Vagina (tissue), 2 donors: ENCODE results near the gene SLC25A21. TPM values are rescaled to one million over a fixed set of nuclear protein-coding genes. Genes with fewer than 3 reads are reported as not detected.
"Not testable (repeated sequence)": the region's sequence is repeated elsewhere in the genome, so short reads cannot be mapped to it uniquely, and the experiment has no call there.

Source experiments
- DNase-seq, 2 donors: peaks; one replicate each; pipeline ENCODE4 v3.0.0-alpha.2; 2017; ENCODE audit errors: extremely low spot score in 2 of 2
- H3K27ac ChIP-seq: fragments of 200-600 bp; sonication (generic); one replicate; pipeline ENCODE4 v1.5.1; 2019
- H3K27me3 ChIP-seq: fragments of 200-600 bp; sonication (generic); one replicate; pipeline ENCODE4 v1.5.1; 2019
- H3K36me3 ChIP-seq, 2 donors: fragments of 200-600 bp; sonication (generic); one replicate each; pipeline ENCODE4 v1.5.1; 2017 to 2019
- H3K4me1 ChIP-seq: fragments of 200-600 bp; sonication (generic); one replicate; pipeline ENCODE4 v1.5.1; 2019
- H3K4me3 ChIP-seq, 2 donors: fragments of 200-600 bp; sonication (generic); 1 replicate in 1 of 2; 2 replicates in 1 of 2; pipeline ENCODE4 v1.5.1; 2016 to 2019
- H3K9me3 ChIP-seq: fragments of 200-600 bp; sonication (generic); one replicate; pipeline ENCODE4 v1.5.1; 2019
- POLR2A ChIP-seq, 2 donors: fragments of 450-650 bp; IDR thresholded peaks; one replicate each; pipeline ENCODE4 v1.6.1; 2017; ENCODE audit warnings: antibody characterized with exemption in 2 of 2, mild to moderate bottlenecking in 2 of 2, moderate library complexity in 2 of 2
- POLR2AphosphoS5 ChIP-seq, 2 donors: sonication (generic); formaldehyde crosslinking; IDR thresholded peaks; one replicate each; pipeline ENCODE4 v1.9.0; 2017; ENCODE audit warnings: antibody characterized with exemption in 2 of 2, mild to moderate bottlenecking in 2 of 2, low read depth in 1 of 2; ENCODE audit not compliant: insufficient read depth in 1 of 2
- intact Hi-C: fragments of 100-400 bp; cut with DNase I; formaldehyde crosslinking; loops from one replicate; pipeline ENCODE4 v1.15.1; 2023
- total RNA-seq: library from RNA; depleted of rRNA; stranded (reverse); fragments of >200 nt; gene quantifications from one replicate; pipeline ENCODE4 v1.2.3, GENCODE V29; 2016
- TF ChIP-seq, protein P1 (sequence below), 3 experiments: fragments of 450-650 bp in 2 of 3; fragments of 200-600 bp in 1 of 3; sonication (generic) in 1 of 3; IDR thresholded peaks; one replicate each; pipeline ENCODE4 v1.5.1; 2017 to 2019; ENCODE audit warnings: antibody characterized with exemption in 3 of 3, mild to moderate bottlenecking in 2 of 3, moderate library complexity in 2 of 3

The SLC25A21 gene
- total RNA-seq, 1 donor from 2014 or later: 0.49 TPM

- H3K9me3 ChIP-seq: no peaks in the 10 kb centered on the region
- no peaks in the 10 kb centered on the region for H3K36me3 ChIP-seq
- H3K27me3 ChIP-seq: no peaks in the 10 kb centered on the region
- no peak overlapping the region for H3K4me3 ChIP-seq
- no peak overlapping the region for H3K27ac ChIP-seq
- H3K4me1 ChIP-seq: no peaks in the 10 kb centered on the region
- intact Hi-C loops: no loop called here
- DNase-seq: no peak
- TF ChIP-seq, protein P1, sequence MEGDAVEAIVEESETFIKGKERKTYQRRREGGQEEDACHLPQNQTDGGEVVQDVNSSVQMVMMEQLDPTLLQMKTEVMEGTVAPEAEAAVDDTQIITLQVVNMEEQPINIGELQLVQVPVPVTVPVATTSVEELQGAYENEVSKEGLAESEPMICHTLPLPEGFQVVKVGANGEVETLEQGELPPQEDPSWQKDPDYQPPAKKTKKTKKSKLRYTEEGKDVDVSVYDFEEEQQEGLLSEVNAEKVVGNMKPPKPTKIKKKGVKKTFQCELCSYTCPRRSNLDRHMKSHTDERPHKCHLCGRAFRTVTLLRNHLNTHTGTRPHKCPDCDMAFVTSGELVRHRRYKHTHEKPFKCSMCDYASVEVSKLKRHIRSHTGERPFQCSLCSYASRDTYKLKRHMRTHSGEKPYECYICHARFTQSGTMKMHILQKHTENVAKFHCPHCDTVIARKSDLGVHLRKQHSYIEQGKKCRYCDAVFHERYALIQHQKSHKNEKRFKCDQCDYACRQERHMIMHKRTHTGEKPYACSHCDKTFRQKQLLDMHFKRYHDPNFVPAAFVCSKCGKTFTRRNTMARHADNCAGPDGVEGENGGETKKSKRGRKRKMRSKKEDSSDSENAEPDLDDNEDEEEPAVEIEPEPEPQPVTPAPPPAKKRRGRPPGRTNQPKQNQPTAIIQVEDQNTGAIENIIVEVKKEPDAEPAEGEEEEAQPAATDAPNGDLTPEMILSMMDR (IDR thresholded peaks at IDR 0.05): no peak
- TF ChIP-seq POLR2A (IDR thresholded peaks at IDR 0.05) (no peak), POLR2AphosphoS5 (IDR thresholded peaks at IDR 0.05; ENCODE audit: insufficient read depth in 1 of 2, low read depth in 1 of 2) (no peak)
These were observed 354.2 kb downstream of the SLC25A21 start for GRCh38 chr14:36818246-36818645.

DNA sequence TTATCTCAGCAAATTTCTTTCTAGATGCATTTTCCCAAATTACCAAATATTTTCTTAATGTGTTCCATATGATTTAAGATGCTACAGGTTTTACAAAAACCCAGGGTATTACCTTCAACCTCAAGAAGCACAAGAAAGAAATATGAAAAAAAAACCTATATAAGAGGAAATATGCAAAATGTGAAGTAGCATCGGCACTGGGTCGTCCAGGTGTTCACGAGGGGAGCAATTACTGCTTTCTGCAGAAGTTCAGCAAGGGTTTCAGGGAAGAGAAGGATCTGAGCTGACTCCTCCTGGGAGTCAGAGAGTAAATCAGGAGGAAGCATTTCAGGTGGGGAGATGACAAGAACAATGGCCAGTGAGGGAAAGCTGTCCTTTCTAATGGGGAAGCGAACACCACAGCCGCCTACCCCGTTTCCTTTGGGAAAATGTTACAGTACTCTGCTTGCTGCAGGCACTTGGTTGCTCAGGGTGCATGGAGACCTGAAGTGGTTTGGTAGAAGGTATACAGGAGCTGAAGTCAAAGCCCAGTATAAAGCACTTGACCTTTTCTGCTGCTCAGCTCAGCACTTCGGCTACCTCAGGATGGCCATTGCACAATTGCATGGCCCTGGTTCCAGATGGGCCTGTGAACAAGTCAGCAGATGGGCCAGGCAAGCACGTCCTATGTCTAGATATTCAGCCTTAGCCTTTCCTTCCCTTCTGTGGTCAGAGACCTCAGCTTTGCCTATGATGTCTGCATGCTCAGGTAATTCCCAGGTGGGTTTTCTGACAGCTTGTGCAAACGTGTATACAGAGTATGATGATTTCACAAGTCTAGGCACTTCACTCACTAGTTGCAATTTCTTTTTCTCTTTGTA, 355.1 kb downstream of the SLC25A21 start:
- no peak for DNase-seq
- Histone ChIP-seq H3K4me3 (no peak overlapping the region), H3K27ac (no peak overlapping the region), H3K36me3 (no peaks in the 10 kb centered on the region), H3K9me3 (no peaks in the 10 kb centered on the region), H3K27me3 (no peaks in the 10 kb centered on the region), H3K4me1 (no peaks in the 10 kb centered on the region)
- TF ChIP-seq POLR2A (IDR thresholded peaks at IDR 0.05): no peak
- TF ChIP-seq, protein P1 (IDR thresholded peaks at IDR 0.05): no peak
- TF ChIP-seq POLR2AphosphoS5 (IDR thresholded peaks at IDR 0.05; ENCODE audit: insufficient read depth in 1 of 2, low read depth in 1 of 2): no peak
- intact Hi-C loops: no loop called here

DNA sequence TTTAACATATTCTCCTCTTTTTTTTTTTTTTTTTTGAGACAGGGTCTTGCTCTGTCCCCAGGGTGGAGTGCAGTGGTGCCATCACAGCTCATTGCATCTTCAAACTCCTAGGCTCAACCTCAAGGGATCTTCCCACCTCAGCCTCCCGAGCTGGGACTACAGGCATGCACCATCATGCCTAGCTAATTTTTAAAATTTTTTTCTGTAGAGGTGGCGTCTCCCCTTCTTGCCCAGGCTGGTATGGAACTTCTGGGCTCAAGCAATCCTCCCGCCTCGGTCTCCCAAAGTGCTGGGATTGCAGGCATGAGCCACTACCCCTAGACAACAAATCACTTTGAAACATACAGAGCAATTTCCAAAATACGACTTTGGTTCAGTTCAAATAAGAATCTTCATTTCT, 355.9 kb downstream of the SLC25A21 start:
- intact Hi-C loops: no loop called here
- Histone ChIP-seq H3K36me3 (no peaks in the 10 kb centered on the region), H3K27ac (no peak overlapping the region), H3K4me3 (no peak overlapping the region), H3K27me3 (no peaks in the 10 kb centered on the region), H3K4me1 (no peaks in the 10 kb centered on the region), H3K9me3 (no peaks in the 10 kb centered on the region)
- TF ChIP-seq POLR2AphosphoS5 (IDR thresholded peaks at IDR 0.05; ENCODE audit: insufficient read depth in 1 of 2, low read depth in 1 of 2) (no peak), POLR2A (IDR thresholded peaks at IDR 0.05) (no peak)
- TF ChIP-seq, protein P1 (IDR thresholded peaks at IDR 0.05): no peak
- DNase-seq: no peak

DNA sequence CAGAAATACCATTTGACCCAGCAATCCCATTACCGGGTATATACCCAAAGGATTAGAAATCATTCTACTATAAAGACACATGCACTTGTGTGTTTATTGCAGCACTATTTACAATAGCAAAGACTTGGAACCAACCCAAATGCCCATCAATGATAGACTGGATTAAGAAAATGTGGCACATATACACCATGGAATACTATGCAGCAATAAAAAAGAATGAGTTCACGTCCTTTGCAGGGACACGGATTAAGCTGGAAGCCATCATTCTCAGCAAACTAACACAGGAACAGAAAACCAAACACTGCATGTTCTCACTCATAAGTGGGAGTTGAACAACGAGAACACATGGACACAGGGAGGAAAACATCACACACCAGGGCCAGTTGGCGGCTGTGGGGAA, 357.6 kb downstream of the SLC25A21 start:
- H3K4me3 ChIP-seq, H3K36me3 ChIP-seq, H3K27me3 ChIP-seq, H3K27ac ChIP-seq, DNase-seq, H3K4me1 ChIP-seq, H3K9me3 ChIP-seq, intact Hi-C loops: not testable (repeated sequence)

DNA sequence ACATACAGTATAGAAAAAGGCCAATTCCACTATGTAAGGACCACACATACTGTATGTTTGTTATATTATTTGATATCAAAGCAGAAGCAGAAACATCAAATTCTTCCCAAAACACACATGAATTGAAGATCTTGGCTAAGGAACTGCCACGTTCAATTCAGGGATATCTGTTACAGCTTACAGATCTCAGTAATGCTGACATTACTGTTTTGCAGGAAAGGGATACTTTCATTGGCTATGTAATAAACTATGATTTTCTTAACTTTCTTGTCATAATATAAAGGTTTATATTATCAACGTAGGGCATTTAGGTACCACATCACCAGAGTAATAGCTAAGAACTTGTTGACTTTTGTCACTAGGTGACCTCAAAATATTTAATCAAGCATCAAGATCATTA, 362.2 kb downstream of the SLC25A21 start:
- no peaks in the 10 kb centered on the region for H3K9me3 ChIP-seq
- TF ChIP-seq POLR2A (IDR thresholded peaks at IDR 0.05): no peak
- no peak for TF ChIP-seq POLR2AphosphoS5 (IDR thresholded peaks at IDR 0.05; ENCODE audit: insufficient read depth in 1 of 2, low read depth in 1 of 2)
- TF ChIP-seq, protein P1 (IDR thresholded peaks at IDR 0.05): no peak
- DNase-seq: no peak
- intact Hi-C loops: no loop called here
- H3K4me1 ChIP-seq: no peaks in the 10 kb centered on the region
- no peaks in the 10 kb centered on the region for H3K36me3 ChIP-seq
- no peaks in the 10 kb centered on the region for H3K27me3 ChIP-seq
- H3K27ac ChIP-seq: no peak overlapping the region
- no peak overlapping the region for H3K4me3 ChIP-seq
